Activated CD4-positive, alpha-beta T cell treated with anti-CD3 and anti-CD28 coated beads for 36 hours (primary cell): ENCODE results near the gene MRPL55. TPM values are rescaled to one million over a fixed set of nuclear protein-coding genes. Genes with fewer than 3 reads are reported as not detected.

Experiments used
- ATAC-seq: fragments of 200-7000 bp; cut with Tn5 transposase; one replicate; pipeline ENCODE4 v1.10.0; 2021; ENCODE audit warnings: mild to moderate bottlenecking, moderate library complexity
- CTCF ChIA-PET: fragments of 350-600 bp; sonication (Branson Sonifier 250); formaldehyde crosslinking; loops from one replicate; lab custom pipeline; 2021; ENCODE audit warnings: antibody characterized with exemption; lab: Charles Lee
- POLR2A ChIA-PET: fragments of 350-600 bp; sonication (Branson Sonifier 250); formaldehyde crosslinking; loops from one replicate; lab custom pipeline; 2021; ENCODE audit warnings: antibody characterized with exemption, inconsistent platforms; lab: Charles Lee
- DNase-seq: peaks from one replicate; pipeline ENCODE4 v3.0.0-alpha.2; 2020
- H3K27ac Mint-ChIP-seq: one replicate; pipeline ENCODE4 v1.8.0; 2021; ENCODE audit warnings: mixed read lengths
- H3K27me3 Mint-ChIP-seq: one replicate; pipeline ENCODE4 v1.8.0; 2021; ENCODE audit warnings: mixed read lengths
- H3K36me3 Mint-ChIP-seq: one replicate; pipeline ENCODE4 v1.8.0; 2021; ENCODE audit warnings: low read depth, mixed read lengths
- H3K4me1 Mint-ChIP-seq: one replicate; pipeline ENCODE4 v1.8.0; 2021; ENCODE audit warnings: mixed read lengths
- H3K4me3 Mint-ChIP-seq: one replicate; pipeline ENCODE4 v1.8.0; 2021; ENCODE audit warnings: mild to moderate bottlenecking, moderate library complexity, mixed read lengths
- H3K9me3 Mint-ChIP-seq: one replicate; pipeline ENCODE4 v1.8.0; 2021; ENCODE audit warnings: low read depth, mixed read lengths
- intact Hi-C, 2 experiments: fragments of 100-400 bp; cut with DNase I in 1 of 2; cut with micrococcal nuclease in 1 of 2; formaldehyde crosslinking; loops; one replicate each; pipeline versions ENCODE4 v1.14.2 to v1.15.1; 2022 to 2024; cut with DNase I, micrococcal nuclease
- total RNA-seq, 2 experiments: library from RNA; stranded (reverse); gene quantifications; one replicate each; pipeline ENCODE4 v1.2.3, GENCODE V29; 2021

Gene MRPL55
- total RNA-seq, 2 experiments from 2014 or later = 51.0 to 57.7 TPM

GRCh38 chr1:228152918-228153258 lies 43.8 kb upstream of the MRPL55 start:
- no peak overlapping the region for H3K27ac Mint-ChIP-seq
- intact Hi-C loops = no loop called here
- ChIA-PET CTCF (interaction anchor here (0.9 to 2.2 kb wide), 3 partner anchors 10 to 13 kb away, joined by 3 to 9 read pairs (median 6); partner anchors contain the start of gene IBA57), POLR2A (no interaction called here)
- peak; percentile 2 for DNase-seq
- no peak overlapping the region for H3K4me3 Mint-ChIP-seq
- H3K36me3 Mint-ChIP-seq = no peaks in the 10 kb centered on the region
- H3K9me3 Mint-ChIP-seq = no peaks in the 10 kb centered on the region
- no peak for ATAC-seq
- H3K27me3 Mint-ChIP-seq = no peaks in the 10 kb centered on the region
- H3K4me1 Mint-ChIP-seq = peaks cover 19% of the 10 kb centered on the region

- Mint-ChIP-seq H3K27ac (no peak overlapping the region), H3K9me3 (no peaks in the 10 kb centered on the region), H3K36me3 (no peaks in the 10 kb centered on the region), H3K4me3 (no peak overlapping the region), H3K4me1 (peaks cover 19% of the 10 kb centered on the region), H3K27me3 (no peaks in the 10 kb centered on the region)
- ChIA-PET POLR2A (no interaction called here), CTCF (interaction anchor here (0.9 to 1.4 kb wide), 2 partner anchors 11 to 13 kb away, joined by 3 to 6 read pairs; partner anchors contain the start of gene IBA57)
- peak; percentile 3 for DNase-seq
- no peak for ATAC-seq
- intact Hi-C loops = no loop called here
Measured at GRCh38 chr1:228152097-228152917, 43.2 kb upstream of the MRPL55 start.

GRCh38 chr1:228151180-228151925 lies 42.3 kb upstream of the MRPL55 start:
- Mint-ChIP-seq H3K4me3 (no peak overlapping the region), H3K27ac (peak overlapping the region; percentile 42), H3K9me3 (no peaks in the 10 kb centered on the region), H3K27me3 (no peaks in the 10 kb centered on the region), H3K36me3 (no peaks in the 10 kb centered on the region), H3K4me1 (peaks cover 14% of the 10 kb centered on the region)
- DNase-seq = peak; percentile 18
- POLR2A ChIA-PET = no interaction called here
- intact Hi-C loops = no loop called here
- CTCF ChIA-PET = interaction anchor here (0.7 to 1.4 kb wide), 2 partner anchors 14 to 19 kb away, joined by 3 to 6 read pairs; partner anchors contain the start of gene IBA57
- ATAC-seq = no peak

GRCh38 chr1:228150461-228151179 lies 41.5 kb upstream of the MRPL55 start:
- H3K27ac Mint-ChIP-seq = no peak overlapping the region
- intact Hi-C loops = no loop called here
- H3K4me3 Mint-ChIP-seq = no peak overlapping the region
- DNase-seq (peak; percentile 8), ATAC-seq (no peak)
- ChIA-PET CTCF (interaction anchor here (0.7 kb wide), 1 partner anchor 18 kb away, joined by 3 read pairs; no protein-coding TSS in a partner anchor), POLR2A (no interaction called here)
- H3K36me3 Mint-ChIP-seq = no peaks in the 10 kb centered on the region
- H3K27me3 Mint-ChIP-seq = no peaks in the 10 kb centered on the region
- H3K4me1 Mint-ChIP-seq = peaks cover 14% of the 10 kb centered on the region
- no peaks in the 10 kb centered on the region for H3K9me3 Mint-ChIP-seq

- POLR2A ChIA-PET = no interaction called here
- H3K4me1 Mint-ChIP-seq = peaks cover 10% of the 10 kb centered on the region
- intact Hi-C loops = no loop called here
- DNase-seq (peak; percentile 6), ATAC-seq (no peak)
- H3K27ac Mint-ChIP-seq = no peak overlapping the region
- no peaks in the 10 kb centered on the region for H3K27me3 Mint-ChIP-seq
- H3K4me3 Mint-ChIP-seq = no peak overlapping the region
- H3K9me3 Mint-ChIP-seq = no peaks in the 10 kb centered on the region
- CTCF ChIA-PET = no interaction called here
- H3K36me3 Mint-ChIP-seq = no peaks in the 10 kb centered on the region
Measured at GRCh38 chr1:228150120-228150460, 41.0 kb upstream of the MRPL55 start.

- ChIA-PET POLR2A (no interaction called here), CTCF (no interaction called here)
- intact Hi-C loops = no loop called here
- Mint-ChIP-seq H3K27me3 (no peaks in the 10 kb centered on the region), H3K4me1 (peaks cover 5% of the 10 kb centered on the region), H3K36me3 (no peaks in the 10 kb centered on the region), H3K9me3 (no peaks in the 10 kb centered on the region), H3K4me3 (no peak within 1 kb of the TSS), H3K27ac (no peak within 1 kb of the TSS)
- ATAC-seq (no peak), DNase-seq (no peak)
Measured at GRCh38 chr1:228149406-228150119, 40.5 kb upstream of the MRPL55 start, which contains the start of gene GJC2. Gene GJC2 (plus strand): TSS chr1:228149930. CDS start chr1:228157759, 7,829 bp downstream.

- POLR2A ChIA-PET = no interaction called here
- intact Hi-C loops = no loop called here
- peaks cover 2% of the 10 kb centered on the region for H3K36me3 Mint-ChIP-seq
- no peak overlapping the region for H3K4me3 Mint-ChIP-seq
- peaks cover 3% of the 10 kb centered on the region for H3K4me1 Mint-ChIP-seq
- no peak for DNase-seq
- H3K9me3 Mint-ChIP-seq = no peaks in the 10 kb centered on the region
- H3K27me3 Mint-ChIP-seq = no peaks in the 10 kb centered on the region
- CTCF ChIA-PET = no interaction called here
- ATAC-seq = no peak
- no peak overlapping the region for H3K27ac Mint-ChIP-seq
Measured at GRCh38 chr1:228148935-228149405, 39.9 kb upstream of the MRPL55 start.

- Mint-ChIP-seq H3K36me3 (peaks cover 6% of the 10 kb centered on the region), H3K9me3 (no peaks in the 10 kb centered on the region), H3K4me1 (peaks cover 10% of the 10 kb centered on the region), H3K4me3 (no peak overlapping the region), H3K27ac (no peak overlapping the region), H3K27me3 (no peaks in the 10 kb centered on the region)
- ATAC-seq (no peak), DNase-seq (no peak)
- ChIA-PET POLR2A (no interaction called here), CTCF (no interaction called here)
- intact Hi-C loops = no loop called here
Measured at GRCh38 chr1:228148196-228148861, 39.2 kb upstream of the MRPL55 start.

GRCh38 chr1:228147768-228148167 lies 38.7 kb upstream of the MRPL55 start:
- ChIA-PET POLR2A (no interaction called here), CTCF (no interaction called here)
- no peak overlapping the region for H3K4me3 Mint-ChIP-seq
- peaks cover 15% of the 10 kb centered on the region for H3K4me1 Mint-ChIP-seq
- H3K27ac Mint-ChIP-seq = no peak overlapping the region
- peaks cover 10% of the 10 kb centered on the region for H3K36me3 Mint-ChIP-seq
- DNase-seq = no peak
- no peaks in the 10 kb centered on the region for H3K9me3 Mint-ChIP-seq
- intact Hi-C loops = no loop called here
- no peak for ATAC-seq
- H3K27me3 Mint-ChIP-seq = no peaks in the 10 kb centered on the region

GRCh38 chr1:228147151-228147693 lies 38.1 kb upstream of the MRPL55 start:
- CTCF ChIA-PET = no interaction called here
- Mint-ChIP-seq H3K27me3 (no peaks in the 10 kb centered on the region), H3K4me1 (peaks cover 21% of the 10 kb centered on the region), H3K27ac (no peak overlapping the region), H3K4me3 (no peak overlapping the region), H3K9me3 (no peaks in the 10 kb centered on the region), H3K36me3 (peaks cover 16% of the 10 kb centered on the region)
- intact Hi-C loops = no loop called here
- DNase-seq (no peak), ATAC-seq (no peak)
- POLR2A ChIA-PET = no interaction called here
